ENCODE results near the gene FGGY. TPM values are rescaled to one million over a fixed set of nuclear protein-coding genes. Genes with fewer than 3 reads are reported as not detected.
A peak's percentile ranks its signal among the peaks of the same experiment; 100 is the strongest.

FGGY gene
- total RNA-seq, 2 donors from 2014 or later: 12.2 to 17.4 TPM

DNA sequence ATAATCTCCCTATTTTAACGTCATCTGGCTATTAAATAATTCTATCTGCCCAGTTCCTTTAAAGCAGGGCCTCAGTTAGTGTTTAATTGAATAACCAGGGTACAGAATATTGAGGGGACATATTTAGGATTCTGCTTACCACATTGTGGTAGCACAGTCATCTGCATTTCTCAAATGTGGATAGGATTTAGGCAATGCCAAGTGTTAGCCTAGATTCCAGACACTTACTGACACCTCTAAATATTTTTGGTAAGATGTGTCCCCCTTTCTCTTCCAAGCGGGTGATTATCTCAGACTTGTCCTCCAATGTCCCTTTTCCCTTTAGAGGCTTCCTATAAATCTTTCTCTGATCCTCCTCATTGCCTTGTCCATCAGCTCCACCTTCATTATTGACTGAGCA is 357.1 kb downstream of the FGGY start:
- H3K9me3 ChIP-seq: no peaks in the 10 kb centered on the region
- H3K36me3 ChIP-seq (replicated peaks in 1 of 2; ENCODE audit: insufficient read depth in 1 of 2, low read depth in 2 of 2): no peaks in the 10 kb centered on the region
- 93 to 97% methylated on average over 2 of the region's 2 CpGs for WGBS, 2 donors
- no peak for DNase-seq
- no peak for TF ChIP-seq POLR2A (IDR thresholded peaks at IDR 0.05)
- TF ChIP-seq, protein P1, sequence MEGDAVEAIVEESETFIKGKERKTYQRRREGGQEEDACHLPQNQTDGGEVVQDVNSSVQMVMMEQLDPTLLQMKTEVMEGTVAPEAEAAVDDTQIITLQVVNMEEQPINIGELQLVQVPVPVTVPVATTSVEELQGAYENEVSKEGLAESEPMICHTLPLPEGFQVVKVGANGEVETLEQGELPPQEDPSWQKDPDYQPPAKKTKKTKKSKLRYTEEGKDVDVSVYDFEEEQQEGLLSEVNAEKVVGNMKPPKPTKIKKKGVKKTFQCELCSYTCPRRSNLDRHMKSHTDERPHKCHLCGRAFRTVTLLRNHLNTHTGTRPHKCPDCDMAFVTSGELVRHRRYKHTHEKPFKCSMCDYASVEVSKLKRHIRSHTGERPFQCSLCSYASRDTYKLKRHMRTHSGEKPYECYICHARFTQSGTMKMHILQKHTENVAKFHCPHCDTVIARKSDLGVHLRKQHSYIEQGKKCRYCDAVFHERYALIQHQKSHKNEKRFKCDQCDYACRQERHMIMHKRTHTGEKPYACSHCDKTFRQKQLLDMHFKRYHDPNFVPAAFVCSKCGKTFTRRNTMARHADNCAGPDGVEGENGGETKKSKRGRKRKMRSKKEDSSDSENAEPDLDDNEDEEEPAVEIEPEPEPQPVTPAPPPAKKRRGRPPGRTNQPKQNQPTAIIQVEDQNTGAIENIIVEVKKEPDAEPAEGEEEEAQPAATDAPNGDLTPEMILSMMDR (IDR thresholded peaks at IDR 0.05): no peak
- no peaks in the 10 kb centered on the region for H3K4me1 ChIP-seq
- intact Hi-C loops (cut with DNase I): no loop called here
- H3K27me3 ChIP-seq: no peaks in the 10 kb centered on the region
- ATAC-seq: no peak
- H3K4me3 ChIP-seq: no peak overlapping the region
- no peak overlapping the region for H3K27ac ChIP-seq

DNA sequence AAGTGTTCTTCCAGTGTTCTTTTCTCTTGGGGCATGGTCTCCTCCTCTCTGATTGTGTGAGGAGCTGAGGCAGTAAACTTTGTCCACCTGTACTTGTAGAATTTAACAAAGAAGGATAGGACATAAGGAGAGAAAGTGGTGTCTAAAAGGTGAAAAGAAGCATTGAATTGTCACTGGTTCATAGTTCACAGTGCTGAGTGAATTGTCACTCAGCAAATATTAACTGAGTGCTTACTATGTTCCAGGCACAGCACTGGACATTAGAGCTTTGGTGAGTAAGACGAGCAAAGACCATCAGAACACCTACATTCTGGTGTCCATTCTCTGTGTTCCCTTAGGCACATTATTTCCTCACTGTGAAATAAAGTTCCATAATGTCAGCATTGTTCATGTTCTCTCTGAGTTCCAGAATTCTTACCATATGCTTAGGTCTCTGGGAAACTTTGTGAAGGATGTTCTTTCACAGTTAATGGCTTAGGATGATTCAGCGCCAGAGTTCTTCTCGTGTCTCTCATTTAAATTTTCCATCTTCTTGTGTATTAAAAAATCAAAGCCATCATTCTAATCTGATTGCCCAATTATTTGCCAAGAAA is 361.1 kb downstream of the FGGY start:
- 88 to 92% methylated on average over 3 of the region's 3 CpGs for WGBS, 2 donors
- no peaks in the 10 kb centered on the region for H3K9me3 ChIP-seq
- TF ChIP-seq, protein P1 (IDR thresholded peaks at IDR 0.05): no peak
- TF ChIP-seq POLR2A (IDR thresholded peaks at IDR 0.05): no peak
- no peak overlapping the region for H3K4me3 ChIP-seq
- intact Hi-C loops (cut with DNase I): no loop called here
- DNase-seq: no peak
- H3K36me3 ChIP-seq (replicated peaks in 1 of 2; ENCODE audit: insufficient read depth in 1 of 2, low read depth in 2 of 2): no peaks in the 10 kb centered on the region
- H3K4me1 ChIP-seq: no peaks in the 10 kb centered on the region
- no peaks in the 10 kb centered on the region for H3K27me3 ChIP-seq
- no peak for ATAC-seq
- H3K27ac ChIP-seq: no peak overlapping the region

GRCh38 chr1:59664166-59664565 is 367.3 kb downstream of the FGGY start:
- H3K9me3 ChIP-seq: no peaks in the 10 kb centered on the region
- no peaks in the 10 kb centered on the region for H3K36me3 ChIP-seq (replicated peaks in 1 of 2; ENCODE audit: insufficient read depth in 1 of 2, low read depth in 2 of 2)
- no peak for DNase-seq
- no peak overlapping the region for H3K27ac ChIP-seq
- no peak for ATAC-seq
- WGBS, 2 donors: 85 to 91% methylated on average over 6 of the region's 6 CpGs
- TF ChIP-seq POLR2A (IDR thresholded peaks at IDR 0.05): no peak
- TF ChIP-seq, protein P1 (IDR thresholded peaks at IDR 0.05): no peak
- H3K4me1 ChIP-seq: no peaks in the 10 kb centered on the region
- no peaks in the 10 kb centered on the region for H3K27me3 ChIP-seq
- no peak overlapping the region for H3K4me3 ChIP-seq
- intact Hi-C loops (cut with DNase I): no loop called here

DNA sequence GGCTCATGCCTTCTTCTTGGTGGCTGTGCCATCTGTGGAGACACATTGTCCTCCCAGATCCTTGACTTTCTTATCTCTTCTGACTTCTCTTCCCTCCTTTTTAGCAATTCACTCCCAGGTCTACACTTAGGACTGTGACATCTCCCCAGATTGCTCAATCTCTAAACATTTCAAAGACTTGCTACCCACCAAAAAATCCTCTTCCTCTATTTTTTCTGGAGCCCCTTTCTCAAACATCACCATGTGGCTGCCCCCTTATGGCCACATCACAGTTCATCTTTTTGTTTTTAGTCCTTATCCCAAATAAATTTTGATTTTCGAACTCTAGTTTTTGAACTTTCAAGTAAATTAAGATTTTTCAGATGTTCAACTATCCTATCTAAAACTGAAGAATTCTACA is 369.2 kb downstream of the FGGY start:
- WGBS, 2 donors: 93 to 97% methylated on average over 1 of the region's 1 CpG
- no peak for TF ChIP-seq POLR2A (IDR thresholded peaks at IDR 0.05)
- TF ChIP-seq, protein P1 (IDR thresholded peaks at IDR 0.05): peak in 1 of 7 experiments; percentile 15
- DNase-seq: no peak
- H3K4me1 ChIP-seq: peaks cover 14% of the 10 kb centered on the region
- no peak overlapping the region for H3K27ac ChIP-seq
- no peak overlapping the region for H3K4me3 ChIP-seq
- no peaks in the 10 kb centered on the region for H3K9me3 ChIP-seq
- intact Hi-C loops (cut with DNase I): no loop called here
- ATAC-seq: no peak
- no peaks in the 10 kb centered on the region for H3K36me3 ChIP-seq (replicated peaks in 1 of 2; ENCODE audit: insufficient read depth in 1 of 2, low read depth in 2 of 2)
- H3K27me3 ChIP-seq: no peaks in the 10 kb centered on the region

DNA sequence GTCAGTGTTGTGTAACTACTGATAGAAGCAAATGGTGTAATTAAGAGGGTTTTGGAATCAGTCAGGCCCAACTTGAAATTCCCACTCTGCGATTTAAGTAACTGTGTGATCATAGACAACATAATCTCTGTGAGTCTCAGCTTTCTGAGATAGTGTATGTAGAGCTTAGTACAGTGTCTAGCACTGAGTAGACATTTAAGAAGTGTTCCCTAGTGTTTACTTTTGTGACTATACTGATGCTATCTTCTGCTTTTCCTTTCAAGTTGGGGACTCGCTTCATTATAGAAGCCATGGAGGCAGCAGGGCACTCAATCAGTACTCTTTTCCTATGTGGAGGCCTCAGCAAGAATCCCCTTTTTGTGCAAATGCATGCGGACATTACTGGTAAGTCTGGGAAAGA is 370.1 kb downstream of the FGGY start:
- no peak for DNase-seq
- Histone ChIP-seq H3K4me1 (peaks cover 14% of the 10 kb centered on the region), H3K27me3 (no peaks in the 10 kb centered on the region), H3K9me3 (no peaks in the 10 kb centered on the region), H3K4me3 (no peak overlapping the region), H3K27ac (no peak overlapping the region), H3K36me3 (replicated peaks in 1 of 2; ENCODE audit: insufficient read depth in 1 of 2, low read depth in 2 of 2) (no peaks in the 10 kb centered on the region)
- no peak for TF ChIP-seq POLR2A (IDR thresholded peaks at IDR 0.05)
- TF ChIP-seq, protein P1 (IDR thresholded peaks at IDR 0.05): no peak
- ATAC-seq: no peak
- intact Hi-C loops (cut with DNase I): no loop called here
- 86 to 97% methylated on average over 3 of the region's 3 CpGs for WGBS, 2 donors

Data from body of pancreas (tissue), 4 donors.